Karpas-422 (cell line): Measurements from ENCODE around the gene METRNL. TPM values are rescaled to one million over a fixed set of nuclear protein-coding genes. Genes with fewer than 3 reads are reported as not detected.
"Not testable (repeated sequence)": the region's sequence is repeated elsewhere in the genome, so short reads cannot be mapped to it uniquely, and the experiment has no call there.

Experiments
- DNase-seq: peaks from one replicate; pipeline ENCODE4 v3.0.0-alpha.2; 2015
- H2AFZ ChIP-seq: fragments of 200-600 bp; sonication (generic); 2 replicates; pipeline ENCODE4 v1.6.1; 2014; ENCODE audit warnings: antibody characterized with exemption, low read length, mixed read lengths
- H3K27ac ChIP-seq: fragments of 200-600 bp; sonication (generic); 2 replicates; pipeline ENCODE4 v1.5.1; 2014; ENCODE audit warnings: mild to moderate bottlenecking, low read length, moderate library complexity
- H3K27me3 ChIP-seq: fragments of 200-600 bp; sonication (generic); 2 replicates; pipeline ENCODE4 v1.6.1; 2014; ENCODE audit warnings: low read length, mixed read lengths
- H3K36me3 ChIP-seq: fragments of 200-600 bp; sonication (generic); 2 replicates; pipeline ENCODE4 v1.6.1; 2014; ENCODE audit warnings: low read length, mixed read lengths; ENCODE audit not compliant: insufficient read depth
- H3K4me1 ChIP-seq: fragments of 200-600 bp; sonication (generic); 2 replicates; pipeline ENCODE4 v1.6.1; 2014; ENCODE audit warnings: mild to moderate bottlenecking, low read length, mixed read lengths
- H3K4me2 ChIP-seq: fragments of 200-600 bp; sonication (generic); 2 replicates; pipeline ENCODE4 v1.6.1; 2014; ENCODE audit warnings: low read length, low read depth, mild to moderate bottlenecking; ENCODE audit not compliant: poor library complexity, severe bottlenecking
- H3K4me3 ChIP-seq: fragments of 200-600 bp; sonication (generic); 2 replicates; pipeline ENCODE4 v1.5.1; 2014; ENCODE audit warnings: mild to moderate bottlenecking, antibody characterized with exemption, low read length, mixed read lengths
- H3K79me2 ChIP-seq: fragments of 200-600 bp; sonication (generic); 2 replicates; pipeline ENCODE4 v1.6.1; 2014; ENCODE audit warnings: mild to moderate bottlenecking, low read length, mixed read lengths
- H3K9ac ChIP-seq: fragments of 200-600 bp; sonication (generic); 2 replicates; pipeline ENCODE4 v1.6.0; 2014; ENCODE audit warnings: low read length
- H3K9me2 ChIP-seq: fragments of 200-600 bp; sonication (generic), shearing (Covaris generic); replicated peaks from 2 replicates; pipeline ENCODE4 v1.6.0; 2014; ENCODE audit warnings: mild to moderate bottlenecking, low read length, moderate library complexity; ENCODE audit not compliant: insufficient read depth
- H3K9me3 ChIP-seq: fragments of 300-700, 200-600 bp; sonication (generic); 2 replicates; pipeline ENCODE4 v1.6.1; 2014; ENCODE audit warnings: low read length, mixed read lengths
- H4K20me1 ChIP-seq: fragments of 200-600 bp; sonication (generic); 2 replicates; pipeline ENCODE4 v1.6.1; 2014; ENCODE audit warnings: mild to moderate bottlenecking, antibody characterized with exemption, low read length, low read depth; ENCODE audit not compliant: insufficient read depth
- total RNA-seq: library from RNA; depleted of rRNA; stranded (reverse); fragments of >200 nt; shearing (Covaris generic); gene quantifications from 2 replicates; pipeline ENCODE4 v1.2.3, GENCODE V29; 2014; ENCODE audit warnings: low replicate concordance

METRNL gene
- total RNA-seq, 1 experiment from 2014 or later: 2.4 TPM

GRCh38 chr17:83117583-83117982 is 38.2 kb downstream of the METRNL start:
- no peaks in the 10 kb centered on the region for H3K36me3 ChIP-seq
- H4K20me1 ChIP-seq: no peaks in the 10 kb centered on the region
- H3K4me2 ChIP-seq: no peak overlapping the region
- no peak for DNase-seq
- no peaks in the 10 kb centered on the region for H3K79me2 ChIP-seq
- H3K9me2 ChIP-seq: no peaks in the 10 kb centered on the region
- no peak overlapping the region for H3K9ac ChIP-seq
- H3K27ac ChIP-seq: no peak overlapping the region
- no peak overlapping the region for H3K4me3 ChIP-seq
- no peaks in the 10 kb centered on the region for H3K27me3 ChIP-seq
- H3K9me3 ChIP-seq: no peaks in the 10 kb centered on the region
- no peak overlapping the region for H2AFZ ChIP-seq
- H3K4me1 ChIP-seq: peaks cover 9% of the 10 kb centered on the region

- H3K79me2 ChIP-seq: no peaks in the 10 kb centered on the region
- no peak for DNase-seq
- H3K4me1 ChIP-seq: peaks cover 9% of the 10 kb centered on the region
- H3K9me3 ChIP-seq: no peaks in the 10 kb centered on the region
- no peak overlapping the region for H3K4me2 ChIP-seq
- H2AFZ ChIP-seq: no peak overlapping the region
- no peaks in the 10 kb centered on the region for H3K36me3 ChIP-seq
- H3K27ac ChIP-seq: no peak overlapping the region
- no peaks in the 10 kb centered on the region for H3K9me2 ChIP-seq
- no peak overlapping the region for H3K4me3 ChIP-seq
- H3K27me3 ChIP-seq: no peaks in the 10 kb centered on the region
- H4K20me1 ChIP-seq: no peaks in the 10 kb centered on the region
- H3K9ac ChIP-seq: no peak overlapping the region
These were observed 38.8 kb downstream of the METRNL start for GRCh38 chr17:83118071-83118841.

GRCh38 chr17:83119987-83120864 is 40.8 kb downstream of the METRNL start:
- DNase-seq: peak; percentile 93
- Histone ChIP-seq H3K4me1 (peaks cover 9% of the 10 kb centered on the region), H3K27ac (peak overlapping the region; percentile 67), H2AFZ (peak overlapping the region; percentile 92), H3K9me3 (no peaks in the 10 kb centered on the region), H3K9me2 (no peaks in the 10 kb centered on the region), H3K27me3 (no peaks in the 10 kb centered on the region), H3K36me3 (no peaks in the 10 kb centered on the region), H4K20me1 (no peaks in the 10 kb centered on the region), H3K9ac (peak overlapping the region; percentile 65), H3K79me2 (no peaks in the 10 kb centered on the region), H3K4me2 (peak overlapping the region; percentile 78), H3K4me3 (peak overlapping the region; percentile 65)

GRCh38 chr17:83121473-83121872 is 42.1 kb downstream of the METRNL start:
- DNase-seq: not testable (repeated sequence)

GRCh38 chr17:83121921-83122820 is 42.8 kb downstream of the METRNL start:
- no peaks in the 10 kb centered on the region for H3K27me3 ChIP-seq
- no peak overlapping the region for H3K4me2 ChIP-seq
- no peaks in the 10 kb centered on the region for H3K79me2 ChIP-seq
- H4K20me1 ChIP-seq: no peaks in the 10 kb centered on the region
- H3K36me3 ChIP-seq: no peaks in the 10 kb centered on the region
- H3K9me3 ChIP-seq: no peaks in the 10 kb centered on the region
- H3K4me1 ChIP-seq: peaks cover 9% of the 10 kb centered on the region
- no peak overlapping the region for H3K27ac ChIP-seq
- H3K9ac ChIP-seq: no peak overlapping the region
- H3K4me3 ChIP-seq: no peak overlapping the region
- no peak for DNase-seq
- no peaks in the 10 kb centered on the region for H3K9me2 ChIP-seq
- H2AFZ ChIP-seq: no peak overlapping the region

More at GRCh38 chr17:83121473-83121872, 42.1 kb downstream of the METRNL start:
- not testable (repeated sequence) for H2AFZ ChIP-seq, H3K9ac ChIP-seq, H3K36me3 ChIP-seq, H3K27me3 ChIP-seq, H4K20me1 ChIP-seq, H3K79me2 ChIP-seq, H3K9me2 ChIP-seq, H3K4me2 ChIP-seq, H3K27ac ChIP-seq, H3K9me3 ChIP-seq, H3K4me1 ChIP-seq, H3K4me3 ChIP-seq

GRCh38 chr17:83122834-83123233 is 43.4 kb downstream of the METRNL start:
- peaks cover 9% of the 10 kb centered on the region for H3K4me1 ChIP-seq
- no peak overlapping the region for H3K27ac ChIP-seq
- H3K27me3 ChIP-seq: no peaks in the 10 kb centered on the region
- no peaks in the 10 kb centered on the region for H4K20me1 ChIP-seq
- H3K4me3 ChIP-seq: no peak overlapping the region
- no peaks in the 10 kb centered on the region for H3K9me2 ChIP-seq
- no peaks in the 10 kb centered on the region for H3K36me3 ChIP-seq
- no peak overlapping the region for H3K4me2 ChIP-seq
- no peak overlapping the region for H2AFZ ChIP-seq
- H3K9ac ChIP-seq: no peak overlapping the region
- H3K79me2 ChIP-seq: no peaks in the 10 kb centered on the region
- no peak for DNase-seq
- no peaks in the 10 kb centered on the region for H3K9me3 ChIP-seq

GRCh38 chr17:83123896-83124801 is 44.7 kb downstream of the METRNL start:
- no peaks in the 10 kb centered on the region for H4K20me1 ChIP-seq
- no peak overlapping the region for H3K4me2 ChIP-seq
- H3K9me2 ChIP-seq: no peaks in the 10 kb centered on the region
- H3K9ac ChIP-seq: no peak overlapping the region
- no peak for DNase-seq
- no peak overlapping the region for H3K4me3 ChIP-seq
- H2AFZ ChIP-seq: no peak overlapping the region
- H3K27ac ChIP-seq: no peak overlapping the region
- H3K79me2 ChIP-seq: no peaks in the 10 kb centered on the region
- no peaks in the 10 kb centered on the region for H3K9me3 ChIP-seq
- peaks cover 9% of the 10 kb centered on the region for H3K4me1 ChIP-seq
- no peaks in the 10 kb centered on the region for H3K36me3 ChIP-seq
- H3K27me3 ChIP-seq: no peaks in the 10 kb centered on the region
